SK-N-SH treated with all-trans-retinoic acid at 6 μM for 48 hours (cell line): ENCODE data around the gene ARHGEF37.

Experiments
- ATAC-seq: fragments of 200-7000 bp; cut with Tn5 transposase; 3 replicates; pipeline ENCODE4 v1.9.1; 2020; ENCODE audit warnings: mild to moderate bottlenecking, moderate library complexity
- ARNTL ChIP-seq: fragments of 450-650 bp; formaldehyde crosslinking; IDR thresholded peaks from 2 replicates; pipeline ENCODE4 v1.5.0; 2020; ENCODE audit warnings: low read depth, mild to moderate bottlenecking, moderate library complexity, borderline replicate concordance
- BACH2 ChIP-seq: fragments of 250-450 bp; sonication (Bioruptor Pico); IDR thresholded peaks from 2 replicates; pipeline ENCODE4 v1.9.0; 2021; ENCODE audit warnings: mild to moderate bottlenecking, borderline replicate concordance
- CREB5 ChIP-seq: fragments of 250-450 bp; sonication (Bioruptor Pico); IDR thresholded peaks from 2 replicates; pipeline ENCODE4 v1.5.1; 2020; ENCODE audit warnings: low read depth, mild to moderate bottlenecking, moderate library complexity
- CSDC2 ChIP-seq: fragments of 250-450 bp; sonication (Bioruptor Pico); IDR thresholded peaks from 2 replicates; pipeline ENCODE4 v1.5.0; 2020; ENCODE audit warnings: mild to moderate bottlenecking, moderate library complexity
- CSRNP3 ChIP-seq: fragments of 250-450 bp; sonication (Bioruptor Pico); IDR thresholded peaks from 2 replicates; pipeline ENCODE4 v1.5.1; 2021; ENCODE audit warnings: mild to moderate bottlenecking, moderate library complexity
- ESRRG ChIP-seq: fragments of 250-450 bp; sonication (Bioruptor Pico); IDR thresholded peaks from 2 replicates; pipeline ENCODE4 v1.6.1; 2021; ENCODE audit warnings: mild to moderate bottlenecking
- GLIS3 ChIP-seq: fragments of 250-450 bp; sonication (Bioruptor Pico); IDR thresholded peaks from 2 replicates; pipeline ENCODE4 v1.5.0; 2020; ENCODE audit warnings: mild to moderate bottlenecking, moderate library complexity
- ISL1 ChIP-seq: fragments of 250-450 bp; sonication (Bioruptor Pico); IDR thresholded peaks from 2 replicates; pipeline ENCODE4 v2.1.2; 2022; ENCODE audit warnings: mild to moderate bottlenecking, moderate library complexity
- OSR1 ChIP-seq: fragments of 250-450 bp; sonication (Bioruptor Pico); IDR thresholded peaks from 2 replicates; pipeline ENCODE4 v1.8.0; 2022; ENCODE audit warnings: moderate library complexity, mild to moderate bottlenecking, inconsistent platforms
- POU6F1 ChIP-seq: fragments of 250-450 bp; sonication (Bioruptor Pico); IDR thresholded peaks from 2 replicates; pipeline ENCODE4 v1.8.0; 2021; ENCODE audit warnings: low read depth, mild to moderate bottlenecking, moderate library complexity, borderline replicate concordance
- PPARA ChIP-seq: fragments of 250-450 bp; sonication (Bioruptor Pico); IDR thresholded peaks from 2 replicates; pipeline ENCODE4 v1.5.0; 2020; ENCODE audit warnings: mild to moderate bottlenecking, borderline replicate concordance
- RARB ChIP-seq: fragments of 250-450 bp; sonication (Bioruptor Pico); IDR thresholded peaks from 2 replicates; pipeline ENCODE4 v1.8.0; 2021; ENCODE audit warnings: mild to moderate bottlenecking, moderate library complexity
- SNAI2 ChIP-seq: fragments of 250-450 bp; sonication (Bioruptor Pico); IDR thresholded peaks from 2 replicates; pipeline ENCODE4 v1.5.0; 2020; ENCODE audit warnings: mild to moderate bottlenecking, moderate library complexity
- TCF4 ChIP-seq: fragments of 250-450 bp; sonication (Bioruptor Pico); IDR thresholded peaks from 2 replicates; pipeline ENCODE4 v1.8.0; 2021; ENCODE audit warnings: mild to moderate bottlenecking, moderate library complexity, borderline replicate concordance
- TOX ChIP-seq: fragments of 250-450 bp; sonication (Bioruptor Pico); IDR thresholded peaks from 2 replicates; pipeline ENCODE4 v1.8.0; 2021; ENCODE audit warnings: mild to moderate bottlenecking, moderate library complexity, borderline replicate concordance
- ZC3H10 ChIP-seq: fragments of 250-450 bp; sonication (Bioruptor Pico); IDR thresholded peaks from 2 replicates; pipeline ENCODE4 v1.5.1; 2021; ENCODE audit warnings: mild to moderate bottlenecking, moderate library complexity
- ZFP3 ChIP-seq: fragments of 250-450 bp; sonication (Bioruptor Pico); IDR thresholded peaks from 2 replicates; pipeline ENCODE4 v1.5.0; 2020; ENCODE audit warnings: mild to moderate bottlenecking, moderate library complexity
- ZFP30 ChIP-seq: fragments of 450-650 bp; formaldehyde crosslinking; IDR thresholded peaks from 2 replicates; pipeline ENCODE4 v1.5.0; 2022; ENCODE audit warnings: mild to moderate bottlenecking, moderate library complexity
- ZNF565 ChIP-seq: fragments of 450-650 bp; formaldehyde crosslinking; conservative IDR thresholded peaks from 2 replicates; pipeline ENCODE4 v1.5.0; 2020; ENCODE audit warnings: low read depth, mild to moderate bottlenecking, moderate library complexity
- ZNF70 ChIP-seq: fragments of 450-650 bp; formaldehyde crosslinking; IDR thresholded peaks from 2 replicates; pipeline ENCODE4 v1.5.0; 2020; ENCODE audit warnings: mild to moderate bottlenecking, moderate library complexity
- ZNF8 ChIP-seq: fragments of 450-650 bp; formaldehyde crosslinking; IDR thresholded peaks from 2 replicates; pipeline ENCODE4 v1.5.0; 2020; ENCODE audit warnings: mild to moderate bottlenecking, moderate library complexity
- TF ChIP-seq, protein P1 (sequence below): fragments of 250-450 bp; sonication (Bioruptor Pico); IDR thresholded peaks from 2 replicates; pipeline ENCODE4 v1.5.0; 2020; ENCODE audit warnings: mild to moderate bottlenecking, moderate library complexity

The ARHGEF37 gene

GRCh38 chr5:149680810-149681221, 99.5 kb downstream of the ARHGEF37 start:
- ATAC-seq: no peak
- TF ChIP-seq OSR1 (CRISPR knock-in tag): no peak
- no peak for TF ChIP-seq ZFP30 (CRISPR knock-in tag)
- no peak for TF ChIP-seq ZNF8 (CRISPR knock-in tag)
- TF ChIP-seq, protein P1, sequence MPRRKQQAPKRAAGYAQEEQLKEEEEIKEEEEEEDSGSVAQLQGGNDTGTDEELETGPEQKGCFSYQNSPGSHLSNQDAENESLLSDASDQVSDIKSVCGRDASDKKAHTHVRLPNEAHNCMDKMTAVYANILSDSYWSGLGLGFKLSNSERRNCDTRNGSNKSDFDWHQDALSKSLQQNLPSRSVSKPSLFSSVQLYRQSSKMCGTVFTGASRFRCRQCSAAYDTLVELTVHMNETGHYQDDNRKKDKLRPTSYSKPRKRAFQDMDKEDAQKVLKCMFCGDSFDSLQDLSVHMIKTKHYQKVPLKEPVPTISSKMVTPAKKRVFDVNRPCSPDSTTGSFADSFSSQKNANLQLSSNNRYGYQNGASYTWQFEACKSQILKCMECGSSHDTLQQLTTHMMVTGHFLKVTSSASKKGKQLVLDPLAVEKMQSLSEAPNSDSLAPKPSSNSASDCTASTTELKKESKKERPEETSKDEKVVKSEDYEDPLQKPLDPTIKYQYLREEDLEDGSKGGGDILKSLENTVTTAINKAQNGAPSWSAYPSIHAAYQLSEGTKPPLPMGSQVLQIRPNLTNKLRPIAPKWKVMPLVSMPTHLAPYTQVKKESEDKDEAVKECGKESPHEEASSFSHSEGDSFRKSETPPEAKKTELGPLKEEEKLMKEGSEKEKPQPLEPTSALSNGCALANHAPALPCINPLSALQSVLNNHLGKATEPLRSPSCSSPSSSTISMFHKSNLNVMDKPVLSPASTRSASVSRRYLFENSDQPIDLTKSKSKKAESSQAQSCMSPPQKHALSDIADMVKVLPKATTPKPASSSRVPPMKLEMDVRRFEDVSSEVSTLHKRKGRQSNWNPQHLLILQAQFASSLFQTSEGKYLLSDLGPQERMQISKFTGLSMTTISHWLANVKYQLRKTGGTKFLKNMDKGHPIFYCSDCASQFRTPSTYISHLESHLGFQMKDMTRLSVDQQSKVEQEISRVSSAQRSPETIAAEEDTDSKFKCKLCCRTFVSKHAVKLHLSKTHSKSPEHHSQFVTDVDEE (CRISPR knock-in tag): no peak
- TF ChIP-seq ZC3H10 (CRISPR knock-in tag): no peak
- TF ChIP-seq ISL1: no peak
- no peak for TF ChIP-seq GLIS3 (CRISPR knock-in tag)
- TF ChIP-seq PPARA (CRISPR knock-in tag): no peak
- no peak for TF ChIP-seq CSDC2 (CRISPR knock-in tag)
- no peak for TF ChIP-seq ZNF70 (CRISPR knock-in tag)
- TF ChIP-seq ESRRG (CRISPR knock-in tag): no peak
- no peak for TF ChIP-seq ZFP3 (CRISPR knock-in tag)
- no peak for TF ChIP-seq SNAI2 (CRISPR knock-in tag)
- no peak for TF ChIP-seq ZNF565 (CRISPR knock-in tag)
- no peak for TF ChIP-seq BACH2 (CRISPR knock-in tag)
- no peak for TF ChIP-seq TCF4 (CRISPR knock-in tag)
- TF ChIP-seq POU6F1 (CRISPR knock-in tag): no peak
- TF ChIP-seq CSRNP3 (CRISPR knock-in tag): no peak
- no peak for TF ChIP-seq CREB5 (CRISPR knock-in tag)

DNA sequence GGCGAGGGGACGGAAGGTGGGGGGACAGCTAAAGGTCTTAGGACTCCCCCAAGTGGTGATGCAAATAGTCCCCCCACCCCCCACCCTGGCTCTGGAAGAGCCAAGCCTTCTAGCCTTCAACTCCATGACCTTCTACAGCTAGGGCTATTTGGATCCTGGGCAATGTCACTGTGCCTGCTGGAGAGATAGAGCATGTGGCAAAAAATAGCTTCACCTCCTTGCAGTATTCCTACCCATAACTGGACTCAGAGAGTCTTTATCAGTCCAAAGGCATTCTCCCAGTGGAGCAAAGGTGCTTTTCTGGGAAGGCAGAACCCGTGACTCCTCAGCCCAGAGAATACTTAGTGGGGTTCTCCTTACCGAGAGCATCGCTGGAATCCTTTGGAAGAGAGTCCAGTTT, 100.0 kb downstream of the ARHGEF37 start:
- no peak for ATAC-seq
- TF ChIP-seq CREB5 (CRISPR knock-in tag): no peak
- no peak for TF ChIP-seq ZNF565 (CRISPR knock-in tag)
- TF ChIP-seq CSRNP3 (CRISPR knock-in tag): no peak
- TF ChIP-seq ESRRG (CRISPR knock-in tag): no peak
- TF ChIP-seq BACH2 (CRISPR knock-in tag): no peak
- no peak for TF ChIP-seq TOX (CRISPR knock-in tag)
- no peak for TF ChIP-seq SNAI2 (CRISPR knock-in tag)
- TF ChIP-seq CSDC2 (CRISPR knock-in tag): no peak

DNA sequence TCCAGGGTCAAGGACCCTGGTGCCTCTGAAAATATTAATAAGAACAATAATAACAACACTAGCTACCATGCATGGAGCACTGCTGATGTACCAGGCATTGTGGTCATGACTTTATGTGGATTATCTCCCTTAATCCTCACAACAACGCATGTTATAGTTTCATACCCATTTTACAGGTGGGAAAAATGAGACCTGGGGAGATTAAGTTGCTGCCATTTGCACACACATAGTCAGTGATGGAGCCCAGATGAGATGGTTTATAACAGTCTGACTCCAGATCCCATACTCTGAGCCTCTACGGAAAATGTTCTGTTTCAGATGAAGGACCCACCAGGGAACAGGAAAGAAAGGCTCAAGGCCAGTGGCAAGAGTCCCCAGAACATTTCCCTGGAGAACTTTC, 100.6 kb downstream of the ARHGEF37 start:
- ATAC-seq: no peak
- TF ChIP-seq ZNF8 (CRISPR knock-in tag) (no peak), CSRNP3 (CRISPR knock-in tag) (no peak), ZFP30 (CRISPR knock-in tag) (no peak), CREB5 (CRISPR knock-in tag) (no peak), ZFP3 (CRISPR knock-in tag) (no peak), TOX (CRISPR knock-in tag) (no peak), RARB (CRISPR knock-in tag) (no peak), ARNTL (CRISPR knock-in tag) (no peak)
